ENCODE data around the gene FRMD5. TPM values are rescaled to one million over a fixed set of nuclear protein-coding genes. Genes with fewer than 3 reads are reported as not detected.

Gene FRMD5
- total RNA-seq, 1 experiment from 2014 or later: 3.9 TPM

DNA sequence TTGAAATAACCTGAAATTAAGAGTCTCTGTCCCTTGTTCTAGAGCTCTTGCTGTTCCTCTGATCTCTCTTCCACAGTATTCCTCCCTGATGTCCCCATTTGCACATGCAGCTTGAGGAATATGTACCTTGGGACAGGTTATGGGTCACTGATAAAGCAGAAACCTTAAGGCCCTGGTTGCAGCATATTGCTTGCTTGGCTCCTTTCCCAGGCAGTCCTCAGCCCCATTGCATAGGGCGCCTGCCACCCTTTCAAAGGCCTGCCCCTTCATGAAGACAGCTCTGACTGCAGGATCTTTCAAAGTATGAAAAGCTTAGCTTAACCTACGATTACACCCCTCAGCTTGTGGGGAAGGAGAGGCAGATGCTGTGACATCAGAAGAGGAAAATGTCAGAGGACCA lies 316.6 kb downstream of the FRMD5 start:
- no peaks in the 10 kb centered on the region for H3K27me3 Mint-ChIP-seq (ENCODE audit: low read depth)
- no peak overlapping the region for H4K91ac ChIP-seq (ENCODE audit: insufficient read length, low read depth, low read length)
- H3K79me2 ChIP-seq (ENCODE audit: insufficient read depth, low read length): no peaks in the 10 kb centered on the region
- TF ChIP-seq, protein P1, sequence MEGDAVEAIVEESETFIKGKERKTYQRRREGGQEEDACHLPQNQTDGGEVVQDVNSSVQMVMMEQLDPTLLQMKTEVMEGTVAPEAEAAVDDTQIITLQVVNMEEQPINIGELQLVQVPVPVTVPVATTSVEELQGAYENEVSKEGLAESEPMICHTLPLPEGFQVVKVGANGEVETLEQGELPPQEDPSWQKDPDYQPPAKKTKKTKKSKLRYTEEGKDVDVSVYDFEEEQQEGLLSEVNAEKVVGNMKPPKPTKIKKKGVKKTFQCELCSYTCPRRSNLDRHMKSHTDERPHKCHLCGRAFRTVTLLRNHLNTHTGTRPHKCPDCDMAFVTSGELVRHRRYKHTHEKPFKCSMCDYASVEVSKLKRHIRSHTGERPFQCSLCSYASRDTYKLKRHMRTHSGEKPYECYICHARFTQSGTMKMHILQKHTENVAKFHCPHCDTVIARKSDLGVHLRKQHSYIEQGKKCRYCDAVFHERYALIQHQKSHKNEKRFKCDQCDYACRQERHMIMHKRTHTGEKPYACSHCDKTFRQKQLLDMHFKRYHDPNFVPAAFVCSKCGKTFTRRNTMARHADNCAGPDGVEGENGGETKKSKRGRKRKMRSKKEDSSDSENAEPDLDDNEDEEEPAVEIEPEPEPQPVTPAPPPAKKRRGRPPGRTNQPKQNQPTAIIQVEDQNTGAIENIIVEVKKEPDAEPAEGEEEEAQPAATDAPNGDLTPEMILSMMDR (conservative IDR thresholded peaks at IDR 0.05): no peak
- H3K4me1 Mint-ChIP-seq: peaks cover 17 to 20% of the 10 kb centered on the region in 2 experiments
- no peak overlapping the region for H3T11ph ChIP-seq (ENCODE audit: low read length)
- no peak overlapping the region for H4K8ac ChIP-seq (replicated peaks; ENCODE audit: insufficient read length, low read depth, low read length)
- no peaks in the 10 kb centered on the region for H3K79me1 ChIP-seq (ENCODE audit: insufficient read depth, low read depth, low read length, poor library complexity, severe bottlenecking)
- no peak overlapping the region for H3K18ac ChIP-seq (ENCODE audit: insufficient read length, low read depth, low read length)
- no peaks in the 10 kb centered on the region for H3K23me2 ChIP-seq (ENCODE audit: insufficient read length, low read depth, low read length, poor library complexity, severe bottlenecking)
- H3K9me3 ChIP-seq (ENCODE audit: control insufficient read depth, low read depth, low read length): no peaks in the 10 kb centered on the region
- H3K9me3 Mint-ChIP-seq: no peaks in the 10 kb centered on the region
- no peak overlapping the region for H3K23ac ChIP-seq (ENCODE audit: insufficient read length, low read depth, low read length)
- H3K27ac ChIP-seq (ENCODE audit: insufficient read length, low read depth, low read length): no peak overlapping the region
- H3K4ac ChIP-seq (ENCODE audit: low read depth, low read length): no peak overlapping the region
- H2BK12ac ChIP-seq (ENCODE audit: insufficient read length, low read depth, low read length): no peak overlapping the region
- H3K14ac ChIP-seq (ENCODE audit: insufficient read depth, low read length): no peak overlapping the region
- H3K27me3 ChIP-seq (ENCODE audit: insufficient read depth, low read length): no peaks in the 10 kb centered on the region
- H3K4me1 ChIP-seq (ENCODE audit: insufficient read depth, low read length): peaks cover 6% of the 10 kb centered on the region; the same call in 1 of the 2 replicates
- H2BK15ac ChIP-seq (ENCODE audit: low read depth, low read length): no peak overlapping the region
- no peak overlapping the region for H3K4me3 Mint-ChIP-seq
- no peak overlapping the region for H3K4me2 ChIP-seq (ENCODE audit: insufficient read depth, insufficient read length, low read length)
- no peak overlapping the region for H2BK5ac ChIP-seq (ENCODE audit: insufficient read length, low read length)
- H3K56ac ChIP-seq (ENCODE audit: insufficient read length, low read depth, low read length): no peak overlapping the region
- no peak for DNase-seq
- peaks cover 8 to 41% (median 14%) of the 10 kb centered on the region in 3 experiments for H3K36me3 Mint-ChIP-seq (ENCODE audit: insufficient read depth in 1 of 3, low read depth in 3 of 3)
- no peak overlapping the region for H3K27ac Mint-ChIP-seq
- H2AK5ac ChIP-seq (ENCODE audit: insufficient read length, low read length): no peak overlapping the region
- H2BK120ac ChIP-seq (ENCODE audit: low read depth, low read length, poor library complexity, severe bottlenecking): no peak overlapping the region
- H2BK20ac ChIP-seq (ENCODE audit: low read depth, low read length, poor library complexity, severe bottlenecking): no peak overlapping the region
- H3K9ac ChIP-seq (ENCODE audit: extremely low read depth, insufficient read length, low read length): no peak overlapping the region
- no peak overlapping the region for H4K5ac ChIP-seq (ENCODE audit: insufficient read length, low read depth, low read length)
- no CpG with 5 or more reads among the region's 2 CpGs for WGBS (ENCODE audit: extremely low coverage, insufficient read length, low lambda C conversion rate)
- no peak overlapping the region for H2AFZ ChIP-seq (ENCODE audit: low read length)
- H4K20me1 ChIP-seq (ENCODE audit: control insufficient read depth, insufficient read depth, insufficient read length): no peaks in the 10 kb centered on the region
